ENCODE data around the gene ZNF597.
A peak's percentile ranks its signal among the peaks of the same experiment; 100 is the strongest.
"Not testable (repeated sequence)": the region's sequence is repeated elsewhere in the genome, so short reads cannot be mapped to it uniquely, and the experiment has no call there.

ZNF597 gene

GRCh38 chr16:3474136-3474779 lies 31.0 kb upstream of the ZNF597 start:
- H3K27ac ChIP-seq (ENCODE audit: low read length, poor library complexity, severe bottlenecking): no peak overlapping the region
- WGBS: 93% methylated on average over 14 of the region's 16 CpGs

GRCh38 chr16:3473596-3473943 lies 30.3 kb upstream of the ZNF597 start:
- not testable (repeated sequence) for H3K79me1 ChIP-seq (replicated peaks; ENCODE audit: low read length, poor library complexity, severe bottlenecking); H3K23ac ChIP-seq (ENCODE audit: low read length in 2 of 2); H2AK5ac ChIP-seq (ENCODE audit: low read length, severe bottlenecking); H3K18ac ChIP-seq (ENCODE audit: low read depth in 1 of 2, low read length in 2 of 2); H2BK5ac ChIP-seq (ENCODE audit: low read depth, low read length, poor library complexity, severe bottlenecking); H3K27ac ChIP-seq (ENCODE audit: low read length, poor library complexity, severe bottlenecking); H3K4ac ChIP-seq (ENCODE audit: low read depth in 1 of 2, low read length in 2 of 2); H3K27me3 ChIP-seq (ENCODE audit: control insufficient read depth in 1 of 2, insufficient read depth in 1 of 2, low read length in 2 of 2); DNase-seq; H4K91ac ChIP-seq (ENCODE audit: low read length); H3K9ac ChIP-seq (ENCODE audit: low read length); H3K4me3 ChIP-seq (ENCODE audit: insufficient read depth in 1 of 2, low read depth in 1 of 2, low read length in 2 of 2); H4K8ac ChIP-seq (ENCODE audit: low read length); H2AFZ ChIP-seq (ENCODE audit: low read depth, low read length); H3K4me2 ChIP-seq (ENCODE audit: low read length, poor library complexity, severe bottlenecking); H3K14ac ChIP-seq (ENCODE audit: low read length in 2 of 2); H3K9me3 ChIP-seq (ENCODE audit: control insufficient read depth, low read length); H2BK15ac ChIP-seq (ENCODE audit: low read depth, poor library complexity, severe bottlenecking); H2BK120ac ChIP-seq (ENCODE audit: low read depth, low read length); H2BK12ac ChIP-seq (ENCODE audit: low read length in 2 of 2)
- Histone ChIP-seq H3K36me3 (ENCODE audit: control insufficient read depth in 1 of 2, insufficient read depth in 2 of 2, low read depth in 1 of 2, low read length in 2 of 2) (peaks cover 11 to 51% of the 10 kb centered on the region in 2 experiments), H3K4me1 (ENCODE audit: control insufficient read depth, insufficient read depth, low read depth, low read length) (peaks cover 22% of the 10 kb centered on the region)
- WGBS: 94% methylated on average over 3 of the region's 3 CpGs

More at GRCh38 chr16:3474136-3474779, 31.0 kb upstream of the ZNF597 start:
- Histone ChIP-seq H3K14ac (ENCODE audit: low read length in 2 of 2) (no peak overlapping the region), H2AFZ (ENCODE audit: low read depth, low read length) (no peak overlapping the region), H3K9ac (ENCODE audit: low read length) (no peak overlapping the region), H3K27me3 (ENCODE audit: control insufficient read depth in 1 of 2, insufficient read depth in 1 of 2, low read length in 2 of 2) (no peaks in the 10 kb centered on the region), H2AK5ac (ENCODE audit: low read length, severe bottlenecking) (no peak overlapping the region), H3K23ac (ENCODE audit: low read length in 2 of 2) (no peak overlapping the region), H2BK12ac (ENCODE audit: low read length in 2 of 2) (no peak overlapping the region), H3K4ac (ENCODE audit: low read depth in 1 of 2, low read length in 2 of 2) (no peak overlapping the region), H4K91ac (ENCODE audit: low read length) (no peak overlapping the region), H2BK15ac (ENCODE audit: low read depth, poor library complexity, severe bottlenecking) (no peak overlapping the region), H3K9me3 (ENCODE audit: control insufficient read depth, low read length) (no peaks in the 10 kb centered on the region), H3K4me2 (ENCODE audit: low read length, poor library complexity, severe bottlenecking) (no peak overlapping the region), H3K4me1 (ENCODE audit: control insufficient read depth, insufficient read depth, low read depth, low read length) (peaks cover 22% of the 10 kb centered on the region), H3K18ac (ENCODE audit: low read depth in 1 of 2, low read length in 2 of 2) (no peak overlapping the region), H3K36me3 (ENCODE audit: control insufficient read depth in 1 of 2, insufficient read depth in 2 of 2, low read depth in 1 of 2, low read length in 2 of 2) (peaks cover 15 to 50% of the 10 kb centered on the region in 2 experiments), H3K79me1 (replicated peaks; ENCODE audit: low read length, poor library complexity, severe bottlenecking) (peaks cover 9% of the 10 kb centered on the region), H2BK5ac (ENCODE audit: low read depth, low read length, poor library complexity, severe bottlenecking) (no peak overlapping the region), H3K4me3 (ENCODE audit: insufficient read depth in 1 of 2, low read depth in 1 of 2, low read length in 2 of 2) (no peak overlapping the region), H2BK120ac (ENCODE audit: low read depth, low read length) (no peak overlapping the region), H4K8ac (ENCODE audit: low read length) (no peak overlapping the region)
- DNase-seq: no peak

- peaks cover 21% of the 10 kb centered on the region for H3K4me1 ChIP-seq (ENCODE audit: control insufficient read depth, insufficient read depth, low read depth, low read length)
- H3K14ac ChIP-seq (ENCODE audit: low read length in 2 of 2): no peak overlapping the region
- H3K9ac ChIP-seq (ENCODE audit: low read length): peak overlapping the region; percentile 38
- H2BK5ac ChIP-seq (ENCODE audit: low read depth, low read length, poor library complexity, severe bottlenecking): no peak overlapping the region
- no peak overlapping the region for H2AFZ ChIP-seq (ENCODE audit: low read depth, low read length)
- H3K4me3 ChIP-seq (ENCODE audit: insufficient read depth in 1 of 2, low read depth in 1 of 2, low read length in 2 of 2): no peak overlapping the region
- H2AK5ac ChIP-seq (ENCODE audit: low read length, severe bottlenecking): no peak overlapping the region
- WGBS: 93% methylated on average over 10 of the region's 10 CpGs
- no peak overlapping the region for H2BK15ac ChIP-seq (ENCODE audit: low read depth, poor library complexity, severe bottlenecking)
- H3K4ac ChIP-seq (ENCODE audit: low read depth in 1 of 2, low read length in 2 of 2): no peak overlapping the region
- H3K9me3 ChIP-seq (ENCODE audit: control insufficient read depth, low read length): no peaks in the 10 kb centered on the region
- no peak overlapping the region for H4K91ac ChIP-seq (ENCODE audit: low read length)
- no peak overlapping the region for H3K27ac ChIP-seq (ENCODE audit: low read length, poor library complexity, severe bottlenecking)
- H2BK12ac ChIP-seq (ENCODE audit: low read length in 2 of 2): no peak overlapping the region
- H3K27me3 ChIP-seq (ENCODE audit: control insufficient read depth in 1 of 2, insufficient read depth in 1 of 2, low read length in 2 of 2): no peaks in the 10 kb centered on the region
- H3K23ac ChIP-seq (ENCODE audit: low read length in 2 of 2): no peak overlapping the region
- peak; percentile 21 for DNase-seq
- no peak overlapping the region for H3K18ac ChIP-seq (ENCODE audit: low read depth in 1 of 2, low read length in 2 of 2)
- peaks cover 6 to 49% of the 10 kb centered on the region in 2 experiments for H3K36me3 ChIP-seq (ENCODE audit: control insufficient read depth in 1 of 2, insufficient read depth in 2 of 2, low read depth in 1 of 2, low read length in 2 of 2)
- H4K8ac ChIP-seq (ENCODE audit: low read length): no peak overlapping the region
- H3K4me2 ChIP-seq (ENCODE audit: low read length, poor library complexity, severe bottlenecking): no peak overlapping the region
- H2BK120ac ChIP-seq (ENCODE audit: low read depth, low read length): no peak overlapping the region
- peaks cover 2% of the 10 kb centered on the region for H3K79me1 ChIP-seq (replicated peaks; ENCODE audit: low read length, poor library complexity, severe bottlenecking)
Measured at GRCh38 chr16:3472878-3473595, 29.7 kb upstream of the ZNF597 start.

GRCh38 chr16:3471518-3472176 lies 28.3 kb upstream of the ZNF597 start:
- Histone ChIP-seq H3K79me1 (replicated peaks; ENCODE audit: low read length, poor library complexity, severe bottlenecking) (no peaks in the 10 kb centered on the region), H3K4ac (ENCODE audit: low read depth in 1 of 2, low read length in 2 of 2) (no peak overlapping the region), H3K4me3 (ENCODE audit: insufficient read depth in 1 of 2, low read depth in 1 of 2, low read length in 2 of 2) (no peak overlapping the region), H2AK5ac (ENCODE audit: low read length, severe bottlenecking) (no peak overlapping the region), H2AFZ (ENCODE audit: low read depth, low read length) (no peak overlapping the region), H3K36me3 (ENCODE audit: control insufficient read depth in 1 of 2, insufficient read depth in 2 of 2, low read depth in 1 of 2, low read length in 2 of 2) (peaks cover 5 to 59% of the 10 kb centered on the region in 2 experiments), H3K27me3 (ENCODE audit: control insufficient read depth in 1 of 2, insufficient read depth in 1 of 2, low read length in 2 of 2) (no peaks in the 10 kb centered on the region), H2BK15ac (ENCODE audit: low read depth, poor library complexity, severe bottlenecking) (no peak overlapping the region), H3K9me3 (ENCODE audit: control insufficient read depth, low read length) (no peaks in the 10 kb centered on the region), H3K27ac (ENCODE audit: low read length, poor library complexity, severe bottlenecking) (no peak overlapping the region), H3K4me1 (ENCODE audit: control insufficient read depth, insufficient read depth, low read depth, low read length) (peaks cover 21% of the 10 kb centered on the region), H3K9ac (ENCODE audit: low read length) (no peak overlapping the region), H2BK5ac (ENCODE audit: low read depth, low read length, poor library complexity, severe bottlenecking) (no peak overlapping the region), H2BK120ac (ENCODE audit: low read depth, low read length) (no peak overlapping the region), H3K18ac (ENCODE audit: low read depth in 1 of 2, low read length in 2 of 2) (no peak overlapping the region), H3K4me2 (ENCODE audit: low read length, poor library complexity, severe bottlenecking) (no peak overlapping the region), H4K91ac (ENCODE audit: low read length) (no peak overlapping the region), H4K8ac (ENCODE audit: low read length) (no peak overlapping the region), H2BK12ac (ENCODE audit: low read length in 2 of 2) (no peak overlapping the region), H3K14ac (ENCODE audit: low read length in 2 of 2) (no peak overlapping the region), H3K23ac (ENCODE audit: low read length in 2 of 2) (no peak overlapping the region)
- 94% methylated on average over 20 of the region's 20 CpGs for WGBS
- DNase-seq: no peak

Measured in mesenchymal stem cell (in vitro differentiated cells and primary cell).